ENCODE data around the gene ZSCAN10. TPM values are rescaled to one million over a fixed set of nuclear protein-coding genes. Genes with fewer than 3 reads are reported as not detected.

ZSCAN10 gene
- polyA plus RNA-seq, 1 donor from 2014 or later = 0.10 TPM

DNA sequence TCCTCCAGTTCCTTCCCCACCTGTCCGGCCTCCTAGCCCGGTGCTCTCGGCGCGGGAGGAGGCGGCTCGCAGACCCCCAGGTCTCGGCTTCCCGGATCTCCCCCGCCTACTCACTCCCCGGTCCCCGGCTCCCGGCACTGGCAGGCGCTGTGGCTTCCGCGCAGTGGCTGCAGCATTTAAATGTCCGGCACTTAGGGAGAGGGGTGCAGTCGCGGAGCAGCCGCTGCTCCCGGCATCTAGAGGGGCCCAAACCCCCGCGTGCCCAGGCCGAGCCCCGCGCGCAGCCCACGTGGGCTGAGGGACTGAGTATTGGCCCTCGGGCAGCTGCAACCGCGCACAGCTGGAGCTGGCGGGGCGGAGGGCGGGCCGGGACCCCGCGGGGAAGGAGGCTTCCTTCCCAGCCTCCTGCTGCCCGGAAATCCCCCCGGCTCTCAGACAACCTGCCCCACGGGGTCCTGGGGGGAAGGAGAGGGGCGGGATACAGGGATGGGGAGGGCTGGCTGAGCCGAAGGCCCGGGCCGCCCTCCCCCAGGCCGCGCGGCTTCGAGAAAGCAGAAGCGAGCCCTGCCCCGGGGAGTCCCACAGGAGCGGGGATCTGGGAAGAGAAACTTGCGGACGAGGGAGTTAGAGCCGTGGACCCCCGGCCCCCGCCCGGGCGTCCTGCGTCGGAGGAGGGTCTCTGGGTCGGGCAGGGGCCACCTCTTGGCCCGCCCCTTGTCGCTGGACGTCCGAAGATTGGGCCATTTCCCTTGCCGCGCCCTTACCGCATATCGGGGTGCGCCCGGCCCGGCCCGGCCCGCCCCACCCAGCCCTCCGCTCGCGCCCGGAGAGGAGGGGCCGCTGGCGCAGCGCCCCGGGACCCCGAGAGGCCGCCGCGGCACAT is 53.1 kb downstream of the ZSCAN10 start, which contains the start of gene MMP25:
Gene MMP25, plus strand, starts transcription at position 804 of the 883 bp plus-strand sequence. CDS start 357 bp downstream, outside the sequence.
- Histone ChIP-seq H3K27ac (ENCODE audit: low read length) (no peak within 1 kb of the TSS), H3K27me3 (ENCODE audit: insufficient read depth, low read depth, low read length) (peaks cover 79% of the 10 kb centered on the region)
- peak; percentile 42 for TF ChIP-seq POLR2AphosphoS5 (IDR thresholded peaks at IDR 0.05)
- TF ChIP-seq MXI1 (conservative IDR thresholded peaks at IDR 0.05; ENCODE audit: poor library complexity, severe bottlenecking) = peak; percentile 25
- TF ChIP-seq SMC3 (conservative IDR thresholded peaks at IDR 0.05; ENCODE audit: poor library complexity) = no peak

GRCh38 chr16:3044708-3045107 is 54.4 kb downstream of the ZSCAN10 start:
- no peak overlapping the region for H2AFZ ChIP-seq (ENCODE audit: low read depth, low read length)
- H3K9ac ChIP-seq (ENCODE audit: low read length) = no peak overlapping the region
- no peaks in the 10 kb centered on the region for H3K9me2 ChIP-seq (ENCODE audit: insufficient read depth, low read length)
- no peak overlapping the region for H3K4me2 ChIP-seq (ENCODE audit: low read length)
- H3K9me3 ChIP-seq (ENCODE audit: low read length) = no peaks in the 10 kb centered on the region
- H3F3A ChIP-seq (ENCODE audit: insufficient read depth, low read length, poor library complexity, severe bottlenecking) = no peaks in the 10 kb centered on the region
- TF ChIP-seq, protein P1, sequence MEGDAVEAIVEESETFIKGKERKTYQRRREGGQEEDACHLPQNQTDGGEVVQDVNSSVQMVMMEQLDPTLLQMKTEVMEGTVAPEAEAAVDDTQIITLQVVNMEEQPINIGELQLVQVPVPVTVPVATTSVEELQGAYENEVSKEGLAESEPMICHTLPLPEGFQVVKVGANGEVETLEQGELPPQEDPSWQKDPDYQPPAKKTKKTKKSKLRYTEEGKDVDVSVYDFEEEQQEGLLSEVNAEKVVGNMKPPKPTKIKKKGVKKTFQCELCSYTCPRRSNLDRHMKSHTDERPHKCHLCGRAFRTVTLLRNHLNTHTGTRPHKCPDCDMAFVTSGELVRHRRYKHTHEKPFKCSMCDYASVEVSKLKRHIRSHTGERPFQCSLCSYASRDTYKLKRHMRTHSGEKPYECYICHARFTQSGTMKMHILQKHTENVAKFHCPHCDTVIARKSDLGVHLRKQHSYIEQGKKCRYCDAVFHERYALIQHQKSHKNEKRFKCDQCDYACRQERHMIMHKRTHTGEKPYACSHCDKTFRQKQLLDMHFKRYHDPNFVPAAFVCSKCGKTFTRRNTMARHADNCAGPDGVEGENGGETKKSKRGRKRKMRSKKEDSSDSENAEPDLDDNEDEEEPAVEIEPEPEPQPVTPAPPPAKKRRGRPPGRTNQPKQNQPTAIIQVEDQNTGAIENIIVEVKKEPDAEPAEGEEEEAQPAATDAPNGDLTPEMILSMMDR (IDR thresholded peaks at IDR 0.05; ENCODE audit: poor library complexity, severe bottlenecking) = no peak
- TF ChIP-seq RAD21 (conservative IDR thresholded peaks at IDR 0.05) (no peak), MXI1 (conservative IDR thresholded peaks at IDR 0.05; ENCODE audit: poor library complexity, severe bottlenecking) (no peak), TAF1 (IDR thresholded peaks at IDR 0.05; ENCODE audit: low read depth) (no peak), POLR2AphosphoS5 (IDR thresholded peaks at IDR 0.05) (no peak), SMC3 (conservative IDR thresholded peaks at IDR 0.05; ENCODE audit: poor library complexity) (no peak)
- TF ChIP-seq, protein P2, sequence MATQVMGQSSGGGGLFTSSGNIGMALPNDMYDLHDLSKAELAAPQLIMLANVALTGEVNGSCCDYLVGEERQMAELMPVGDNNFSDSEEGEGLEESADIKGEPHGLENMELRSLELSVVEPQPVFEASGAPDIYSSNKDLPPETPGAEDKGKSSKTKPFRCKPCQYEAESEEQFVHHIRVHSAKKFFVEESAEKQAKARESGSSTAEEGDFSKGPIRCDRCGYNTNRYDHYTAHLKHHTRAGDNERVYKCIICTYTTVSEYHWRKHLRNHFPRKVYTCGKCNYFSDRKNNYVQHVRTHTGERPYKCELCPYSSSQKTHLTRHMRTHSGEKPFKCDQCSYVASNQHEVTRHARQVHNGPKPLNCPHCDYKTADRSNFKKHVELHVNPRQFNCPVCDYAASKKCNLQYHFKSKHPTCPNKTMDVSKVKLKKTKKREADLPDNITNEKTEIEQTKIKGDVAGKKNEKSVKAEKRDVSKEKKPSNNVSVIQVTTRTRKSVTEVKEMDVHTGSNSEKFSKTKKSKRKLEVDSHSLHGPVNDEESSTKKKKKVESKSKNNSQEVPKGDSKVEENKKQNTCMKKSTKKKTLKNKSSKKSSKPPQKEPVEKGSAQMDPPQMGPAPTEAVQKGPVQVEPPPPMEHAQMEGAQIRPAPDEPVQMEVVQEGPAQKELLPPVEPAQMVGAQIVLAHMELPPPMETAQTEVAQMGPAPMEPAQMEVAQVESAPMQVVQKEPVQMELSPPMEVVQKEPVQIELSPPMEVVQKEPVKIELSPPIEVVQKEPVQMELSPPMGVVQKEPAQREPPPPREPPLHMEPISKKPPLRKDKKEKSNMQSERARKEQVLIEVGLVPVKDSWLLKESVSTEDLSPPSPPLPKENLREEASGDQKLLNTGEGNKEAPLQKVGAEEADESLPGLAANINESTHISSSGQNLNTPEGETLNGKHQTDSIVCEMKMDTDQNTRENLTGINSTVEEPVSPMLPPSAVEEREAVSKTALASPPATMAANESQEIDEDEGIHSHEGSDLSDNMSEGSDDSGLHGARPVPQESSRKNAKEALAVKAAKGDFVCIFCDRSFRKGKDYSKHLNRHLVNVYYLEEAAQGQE (IDR thresholded peaks at IDR 0.05; ENCODE audit: borderline replicate concordance) = no peak
- no peak overlapping the region for H3K27ac ChIP-seq (ENCODE audit: low read length)
- H3K27me3 ChIP-seq (ENCODE audit: insufficient read depth, low read depth, low read length) = peaks cover 80% of the 10 kb centered on the region
- no peaks in the 10 kb centered on the region for H3K79me2 ChIP-seq (replicated peaks; ENCODE audit: insufficient read depth, low read length)
- no peak overlapping the region for H3K4me3 ChIP-seq (ENCODE audit: low read length)
- no peaks in the 10 kb centered on the region for H3K36me3 ChIP-seq (ENCODE audit: insufficient read depth, low read length)
- no peaks in the 10 kb centered on the region for H4K20me1 ChIP-seq (ENCODE audit: insufficient read depth)

More for the DNA sequence above, 53.1 kb downstream of the ZSCAN10 start, which contains the start of gene MMP25:
- H4K20me1 ChIP-seq (ENCODE audit: insufficient read depth) = no peaks in the 10 kb centered on the region
- H3K4me2 ChIP-seq (ENCODE audit: low read length) = peak within 1 kb of the TSS; percentile 49
- H3K9me3 ChIP-seq (ENCODE audit: low read length) = no peaks in the 10 kb centered on the region
- peak within 1 kb of the TSS; percentile 65 for H3K4me3 ChIP-seq (ENCODE audit: low read length)
- H3K36me3 ChIP-seq (ENCODE audit: insufficient read depth, low read length) = no peaks in the 10 kb centered on the region
- no peaks in the 10 kb centered on the region for H3F3A ChIP-seq (ENCODE audit: insufficient read depth, low read length, poor library complexity, severe bottlenecking)
- no peaks in the 10 kb centered on the region for H3K79me2 ChIP-seq (replicated peaks; ENCODE audit: insufficient read depth, low read length)
- H3K9ac ChIP-seq (ENCODE audit: low read length) = no peak within 1 kb of the TSS
- H3K9me2 ChIP-seq (ENCODE audit: insufficient read depth, low read length) = no peaks in the 10 kb centered on the region
- H2AFZ ChIP-seq (ENCODE audit: low read depth, low read length) = no peak within 1 kb of the TSS

All from neural cell (in vitro differentiated cells).